Breast epithelium (tissue), 4 donors: ENCODE data around the gene UBE2Q1. TPM values are rescaled to one million over a fixed set of nuclear protein-coding genes. Genes with fewer than 3 reads are reported as not detected.

Experiments used
- DNase-seq, 2 donors: peaks; one replicate each; pipeline ENCODE4 v3.0.0-alpha.2; 2019; ENCODE audit warnings: low spot score in 2 of 2
- H3K27ac ChIP-seq, 2 donors: fragments of 200-600 bp; sonication (generic) in 1 of 2; one replicate each; pipeline ENCODE4 v1.5.1; 2016 to 2019; ENCODE audit warnings: mild to moderate bottlenecking in 1 of 2
- H3K27me3 ChIP-seq, 2 donors: fragments of 200-600 bp; sonication (generic) in 1 of 2; one replicate each; pipeline versions ENCODE4 v1.5.1 to v1.6.0; 2017 to 2019; ENCODE audit warnings: control low read depth in 1 of 2, mild to moderate bottlenecking in 1 of 2
- H3K36me3 ChIP-seq: fragments of 200-600 bp; one replicate; pipeline ENCODE4 v1.5.1; 2019
- H3K4me1 ChIP-seq, 2 donors: fragments of 200-600 bp; sonication (generic); one replicate each; pipeline ENCODE4 v1.5.1; 2016 to 2019; ENCODE audit warnings: control low read depth in 1 of 2
- H3K4me3 ChIP-seq, 3 donors: fragments of 200-600 bp; sonication (generic); 1 replicate in 2 of 3; 2 replicates in 1 of 3; pipeline ENCODE4 v1.5.1; 2016 to 2019; ENCODE audit warnings: mild to moderate bottlenecking in 3 of 3, moderate library complexity in 2 of 3
- H3K9me3 ChIP-seq, 2 donors: fragments of 200-600 bp; sonication (generic) in 1 of 2; one replicate each; pipeline ENCODE4 v1.5.1; 2016 to 2019; ENCODE audit warnings: control low read depth in 1 of 2
- POLR2A ChIP-seq: fragments of 450-650 bp; IDR thresholded peaks from one replicate; pipeline ENCODE4 v1.6.1; 2016; ENCODE audit warnings: antibody characterized with exemption, mild to moderate bottlenecking, moderate library complexity
- POLR2AphosphoS5 ChIP-seq, 3 donors: sonication (generic); formaldehyde crosslinking; IDR thresholded peaks; one replicate each; pipeline ENCODE4 v1.6.1; 2017; ENCODE audit warnings: antibody characterized with exemption in 3 of 3
- intact Hi-C: fragments of 100-400 bp; cut with DNase I; formaldehyde crosslinking; loops from one replicate; pipeline ENCODE4 v1.15.1; 2023; ENCODE audit warnings: low total_unique reads
- total RNA-seq, 3 donors: library from RNA; depleted of rRNA; stranded (reverse); fragments of >200 nt; gene quantifications; one replicate each; pipeline ENCODE4 v1.1.0, GENCODE V29; 2016
- TF ChIP-seq, protein P1 (sequence below), 3 donors: fragments of 450-650 bp; IDR thresholded peaks; one replicate each; pipeline ENCODE4 v1.5.1; 2016 to 2017; ENCODE audit warnings: antibody characterized with exemption in 3 of 3, mild to moderate bottlenecking in 3 of 3, moderate library complexity in 3 of 3

The UBE2Q1 gene
- total RNA-seq, 3 donors from 2014 or later, result 27.7 to 33.3 (median 30.2) TPM

DNA sequence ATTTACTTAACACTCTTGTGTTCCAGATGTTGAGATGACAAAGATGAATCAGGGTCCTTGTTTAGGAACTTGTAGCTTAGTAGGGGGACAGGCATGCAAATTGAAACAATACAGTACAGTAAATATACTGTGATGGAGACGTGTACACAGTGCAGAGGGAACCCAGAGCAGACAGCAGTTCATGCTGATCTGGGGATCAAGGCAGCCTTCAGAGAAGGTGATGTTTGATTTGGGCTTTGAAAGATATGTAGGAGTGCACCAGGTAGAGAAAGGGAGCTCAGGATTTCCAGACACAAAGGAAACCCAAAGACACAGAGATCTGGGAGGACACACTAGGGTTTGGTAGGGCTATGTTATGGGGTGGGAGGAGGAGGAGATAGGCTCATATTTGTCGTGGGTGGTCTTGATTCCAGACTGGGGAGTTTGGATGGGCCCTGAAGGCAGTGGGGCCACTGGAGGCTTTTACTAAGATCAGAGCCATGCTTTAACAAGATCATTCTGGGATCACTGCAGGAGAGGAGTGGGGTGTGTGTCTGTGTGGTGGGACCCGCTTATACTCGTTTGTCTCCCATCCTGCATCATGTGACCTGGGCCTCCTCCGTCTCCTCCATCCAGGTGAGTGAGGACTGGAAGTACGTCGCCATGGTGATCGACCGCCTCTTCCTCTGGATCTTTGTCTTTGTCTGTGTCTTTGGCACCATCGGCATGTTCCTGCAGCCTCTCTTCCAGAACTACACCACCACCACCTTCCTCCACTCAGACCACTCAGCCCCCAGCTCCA is 16.9 kb upstream of the UBE2Q1 start:
- Histone ChIP-seq H3K4me1 (no peaks in the 10 kb centered on the region), H3K9me3 (no peaks in the 10 kb centered on the region), H3K27ac (no peak overlapping the region), H3K27me3 (no peaks in the 10 kb centered on the region), H3K4me3 (no peak overlapping the region), H3K36me3 (no peaks in the 10 kb centered on the region)
- no peak for TF ChIP-seq POLR2A
- TF ChIP-seq, protein P1, sequence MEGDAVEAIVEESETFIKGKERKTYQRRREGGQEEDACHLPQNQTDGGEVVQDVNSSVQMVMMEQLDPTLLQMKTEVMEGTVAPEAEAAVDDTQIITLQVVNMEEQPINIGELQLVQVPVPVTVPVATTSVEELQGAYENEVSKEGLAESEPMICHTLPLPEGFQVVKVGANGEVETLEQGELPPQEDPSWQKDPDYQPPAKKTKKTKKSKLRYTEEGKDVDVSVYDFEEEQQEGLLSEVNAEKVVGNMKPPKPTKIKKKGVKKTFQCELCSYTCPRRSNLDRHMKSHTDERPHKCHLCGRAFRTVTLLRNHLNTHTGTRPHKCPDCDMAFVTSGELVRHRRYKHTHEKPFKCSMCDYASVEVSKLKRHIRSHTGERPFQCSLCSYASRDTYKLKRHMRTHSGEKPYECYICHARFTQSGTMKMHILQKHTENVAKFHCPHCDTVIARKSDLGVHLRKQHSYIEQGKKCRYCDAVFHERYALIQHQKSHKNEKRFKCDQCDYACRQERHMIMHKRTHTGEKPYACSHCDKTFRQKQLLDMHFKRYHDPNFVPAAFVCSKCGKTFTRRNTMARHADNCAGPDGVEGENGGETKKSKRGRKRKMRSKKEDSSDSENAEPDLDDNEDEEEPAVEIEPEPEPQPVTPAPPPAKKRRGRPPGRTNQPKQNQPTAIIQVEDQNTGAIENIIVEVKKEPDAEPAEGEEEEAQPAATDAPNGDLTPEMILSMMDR (IDR thresholded peaks at IDR 0.05), result no peak
- no peak for TF ChIP-seq POLR2AphosphoS5 (IDR thresholded peaks at IDR 0.05)
- intact Hi-C loops, result no loop called here
- DNase-seq, result no peak

DNA sequence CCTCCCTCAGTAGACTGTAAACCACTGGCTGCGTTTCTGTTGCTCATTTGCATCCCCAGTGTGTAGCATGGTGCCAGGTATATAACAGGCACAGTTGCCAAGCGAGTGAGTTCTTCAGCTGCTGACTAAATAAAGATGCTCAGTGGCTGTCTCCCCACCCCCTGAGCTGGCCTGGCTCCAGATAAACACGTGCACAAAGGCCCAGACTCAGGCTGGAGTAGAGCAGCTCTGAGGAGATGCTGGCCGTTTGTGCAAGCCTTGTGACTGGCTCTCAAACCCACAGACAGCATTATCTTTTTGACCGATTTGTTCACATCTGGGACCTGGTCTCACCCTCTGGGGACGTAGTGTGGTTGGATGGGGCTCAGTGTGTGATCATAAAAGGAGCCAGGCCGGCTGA is 16.3 kb upstream of the UBE2Q1 start:
- H3K27me3 ChIP-seq, result no peaks in the 10 kb centered on the region
- no peaks in the 10 kb centered on the region for H3K4me1 ChIP-seq
- TF ChIP-seq, protein P1 (IDR thresholded peaks at IDR 0.05), result no peak
- TF ChIP-seq POLR2A (no peak), POLR2AphosphoS5 (IDR thresholded peaks at IDR 0.05) (no peak)
- no peaks in the 10 kb centered on the region for H3K9me3 ChIP-seq
- DNase-seq, result no peak
- H3K4me3 ChIP-seq, result no peak overlapping the region
- intact Hi-C loops, result no loop called here
- H3K27ac ChIP-seq, result no peak overlapping the region
- no peaks in the 10 kb centered on the region for H3K36me3 ChIP-seq

GRCh38 chr1:154573168-154573510 is 14.7 kb upstream of the UBE2Q1 start:
- Histone ChIP-seq H3K4me1 (no peaks in the 10 kb centered on the region), H3K27me3 (no peaks in the 10 kb centered on the region), H3K36me3 (no peaks in the 10 kb centered on the region), H3K4me3 (no peak overlapping the region), H3K9me3 (no peaks in the 10 kb centered on the region), H3K27ac (no peak overlapping the region)
- DNase-seq, result no peak
- TF ChIP-seq, protein P1 (IDR thresholded peaks at IDR 0.05), result no peak
- TF ChIP-seq POLR2AphosphoS5 (IDR thresholded peaks at IDR 0.05) (no peak), POLR2A (no peak)
- intact Hi-C loops, result no loop called here

- no peak for DNase-seq
- no peak overlapping the region for H3K4me3 ChIP-seq
- H3K27ac ChIP-seq, result no peak overlapping the region
- intact Hi-C loops, result no loop called here
- H3K27me3 ChIP-seq, result no peaks in the 10 kb centered on the region
- H3K9me3 ChIP-seq, result no peaks in the 10 kb centered on the region
- no peaks in the 10 kb centered on the region for H3K36me3 ChIP-seq
- no peaks in the 10 kb centered on the region for H3K4me1 ChIP-seq
- TF ChIP-seq POLR2A (no peak), POLR2AphosphoS5 (IDR thresholded peaks at IDR 0.05) (no peak)
- TF ChIP-seq, protein P1 (IDR thresholded peaks at IDR 0.05), result no peak
These were observed 14.2 kb upstream of the UBE2Q1 start for GRCh38 chr1:154572468-154573167.

DNA sequence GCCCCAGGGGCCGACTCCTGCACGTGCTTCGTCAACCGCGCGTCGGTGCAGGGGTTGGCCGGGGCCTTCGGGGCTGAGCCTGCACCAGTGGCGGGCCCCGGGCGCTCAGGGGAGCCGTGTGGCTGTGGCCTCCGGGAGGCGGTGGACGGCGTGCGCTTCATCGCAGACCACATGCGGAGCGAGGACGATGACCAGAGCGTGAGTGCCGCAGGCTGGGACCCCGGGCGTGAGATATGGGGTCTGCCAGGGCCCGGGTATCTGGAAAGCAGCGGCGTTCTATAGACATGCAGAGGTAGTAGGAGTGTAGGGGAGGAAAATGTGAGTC is 13.5 kb upstream of the UBE2Q1 start:
- Histone ChIP-seq H3K27me3 (no peaks in the 10 kb centered on the region), H3K27ac (no peak overlapping the region), H3K4me3 (no peak overlapping the region), H3K4me1 (no peaks in the 10 kb centered on the region), H3K9me3 (no peaks in the 10 kb centered on the region), H3K36me3 (no peaks in the 10 kb centered on the region)
- TF ChIP-seq POLR2AphosphoS5 (IDR thresholded peaks at IDR 0.05) (no peak), POLR2A (no peak)
- TF ChIP-seq, protein P1 (IDR thresholded peaks at IDR 0.05), result no peak
- intact Hi-C loops, result no loop called here
- DNase-seq, result no peak
